GM21515 (cell line): Measurements from ENCODE around the gene DDIAS.
A peak's percentile ranks its signal among the peaks of the same experiment; 100 is the strongest.
"Not testable (repeated sequence)": the region's sequence is repeated elsewhere in the genome, so short reads cannot be mapped to it uniquely, and the experiment has no call there.

Experiments used
- ATAC-seq: cut with Tn5 transposase; IDR thresholded peaks from one replicate; pipeline ENCODE4 v1.9.1; 2021; ENCODE audit not compliant: unreplicated experiment

Gene DDIAS

GRCh38 chr11:82962021-82962420 is 60.5 kb downstream of the DDIAS start:
- not testable (repeated sequence) for ATAC-seq

GRCh38 chr11:82967381-82967780 is 65.8 kb downstream of the DDIAS start:
- ATAC-seq = no peak

GRCh38 chr11:82969811-82970210 is 68.3 kb downstream of the DDIAS start:
- ATAC-seq = peak; percentile 98

- not testable (repeated sequence) for ATAC-seq
These were observed 69.1 kb downstream of the DDIAS start for GRCh38 chr11:82970507-82971083.

- ATAC-seq = peak; percentile 31
These were observed 70.0 kb downstream of the DDIAS start for GRCh38 chr11:82971519-82971946.

- ATAC-seq = no peak
These were observed 70.6 kb downstream of the DDIAS start for GRCh38 chr11:82972103-82972502.

GRCh38 chr11:82974135-82974534 is 72.6 kb downstream of the DDIAS start:
- no peak for ATAC-seq

GRCh38 chr11:82974851-82975250 is 73.3 kb downstream of the DDIAS start:
- no peak for ATAC-seq

- no peak for ATAC-seq
These were observed 74.3 kb downstream of the DDIAS start for GRCh38 chr11:82975882-82976281.

GRCh38 chr11:82976786-82977185 is 75.2 kb downstream of the DDIAS start:
- ATAC-seq = no peak

- no peak for ATAC-seq
These were observed 77.0 kb downstream of the DDIAS start for GRCh38 chr11:82978422-82979099.

GRCh38 chr11:82979824-82980223 is 78.3 kb downstream of the DDIAS start:
- no peak for ATAC-seq

- no peak for ATAC-seq
These were observed 78.8 kb downstream of the DDIAS start for GRCh38 chr11:82980292-82980691.

GRCh38 chr11:82980947-82981346 is 79.4 kb downstream of the DDIAS start:
- ATAC-seq = no peak

- no peak for ATAC-seq
These were observed 80.3 kb downstream of the DDIAS start for GRCh38 chr11:82981852-82982251.
